GM10248 (cell line): ENCODE measurements around the gene PHACTR1.

Source experiments
- CTCF ChIA-PET: fragments of 300-600 bp; sonication (Branson Sonifier 250); formaldehyde crosslinking; extraction: SDS; loops from one replicate; lab custom pipeline; 2021; ENCODE audit warnings: antibody characterized with exemption; lab: Yijun Ruan, JAX
- POLR2A ChIA-PET: fragments of 350-650 bp; sonication (Branson Sonifier 250); formaldehyde crosslinking; extraction: SDS; loops from one replicate; lab custom pipeline; 2020; ENCODE audit warnings: antibody characterized with exemption; lab: Yijun Ruan, JAX
- DNase-seq: peaks from one replicate; pipeline ENCODE4 v3.0.0; 2012; ENCODE audit errors: extremely low spot score
- CTCF ChIP-seq: IDR thresholded peaks from 2 replicates; pipeline ENCODE4 v1.5.1; 2012; ENCODE audit warnings: mild to moderate bottlenecking, low read depth; ENCODE audit errors: extremely low read depth, missing control alignments, control extremely low read depth

PHACTR1 gene

GRCh38 chr6:12875051-12875450 is 158.5 kb downstream of the PHACTR1 start:
- TF ChIP-seq CTCF: no peak
- DNase-seq: no peak
- CTCF ChIA-PET: no interaction called here
- POLR2A ChIA-PET: no interaction called here

- DNase-seq: no peak
- CTCF ChIA-PET: interaction anchor here (0.7 to 2.1 kb wide), 4 partner anchors 13 to 77 kb away, joined by 3 to 7 read pairs (median 3); no protein-coding TSS in a partner anchor
- POLR2A ChIA-PET: no interaction called here
- TF ChIP-seq CTCF: no peak
These were observed 162.2 kb downstream of the PHACTR1 start for GRCh38 chr6:12878741-12879140.

- ChIA-PET POLR2A (no interaction called here), CTCF (no interaction called here)
- DNase-seq: no peak
- no peak for TF ChIP-seq CTCF
These were observed 166.3 kb downstream of the PHACTR1 start for GRCh38 chr6:12882761-12883290.

- CTCF ChIA-PET: no interaction called here
- DNase-seq: no peak
- POLR2A ChIA-PET: no interaction called here
- no peak for TF ChIP-seq CTCF
These were observed 168.4 kb downstream of the PHACTR1 start for GRCh38 chr6:12884983-12885382.

DNA sequence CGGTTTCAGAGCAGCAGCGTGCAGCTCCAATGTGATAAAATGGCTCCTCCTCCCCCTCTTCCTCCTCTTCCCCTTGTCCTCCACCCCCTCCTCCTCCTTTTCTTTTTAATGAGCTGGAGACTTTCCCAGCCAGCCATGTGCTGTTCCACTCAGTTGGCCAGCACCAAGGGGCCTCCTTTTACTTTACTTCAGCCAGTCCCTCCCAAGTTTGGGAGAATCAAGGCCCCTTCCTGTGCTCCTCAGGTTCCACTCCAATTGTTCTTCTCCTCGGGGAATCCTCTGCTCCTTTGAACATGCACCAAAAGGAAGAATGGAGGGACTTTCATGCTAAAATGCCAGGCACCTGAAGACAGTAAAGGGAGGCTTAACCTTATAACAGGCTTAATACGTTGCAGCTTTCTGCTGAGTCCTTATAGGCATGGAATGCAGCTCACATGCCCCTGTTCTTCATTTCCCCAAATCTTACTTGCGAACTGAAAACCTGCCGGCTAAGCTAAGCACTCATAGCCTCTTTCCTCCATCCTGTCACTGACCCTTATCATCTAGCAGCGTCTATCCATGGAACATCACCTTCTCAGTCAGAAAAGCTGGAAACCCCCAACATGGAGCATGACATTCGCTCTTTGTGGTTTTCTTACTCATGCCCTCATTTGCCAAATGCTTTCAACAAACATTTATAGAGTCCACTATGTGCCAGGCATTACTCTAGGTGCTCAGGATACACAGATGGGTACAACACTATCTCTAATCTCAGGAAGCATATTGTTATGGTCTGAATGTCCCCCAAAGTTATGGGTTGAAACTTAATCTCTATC is 170.6 kb downstream of the PHACTR1 start:
- ChIA-PET POLR2A (no interaction called here), CTCF (no interaction called here)
- TF ChIP-seq CTCF: no peak
- DNase-seq: no peak

- ChIA-PET CTCF (no interaction called here), POLR2A (no interaction called here)
- TF ChIP-seq CTCF: peak; percentile 14
- DNase-seq: no peak
These were observed 173.7 kb downstream of the PHACTR1 start for GRCh38 chr6:12890171-12890790.
